Measurements from ENCODE around the gene ANKRD37.

DNA sequence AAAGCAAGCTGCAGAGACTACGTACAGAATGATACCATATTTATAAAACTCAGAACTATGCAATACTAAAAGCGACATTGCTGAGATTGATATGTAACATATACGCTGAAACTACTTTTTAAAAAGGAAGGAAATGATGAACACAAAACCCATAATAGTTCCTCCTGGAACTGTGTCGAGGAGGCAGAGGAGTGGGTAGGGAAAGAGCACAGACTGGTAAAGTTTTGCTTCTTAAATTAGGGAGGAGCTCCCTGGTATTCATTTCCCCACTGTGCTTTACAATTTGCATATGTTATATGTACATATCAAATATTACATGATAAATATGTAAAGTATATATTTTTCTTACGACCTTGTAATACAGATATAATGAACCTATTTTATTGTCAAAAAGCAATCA, 15.2 kb downstream of the ANKRD37 start:
- TF ChIP-seq, protein P1, sequence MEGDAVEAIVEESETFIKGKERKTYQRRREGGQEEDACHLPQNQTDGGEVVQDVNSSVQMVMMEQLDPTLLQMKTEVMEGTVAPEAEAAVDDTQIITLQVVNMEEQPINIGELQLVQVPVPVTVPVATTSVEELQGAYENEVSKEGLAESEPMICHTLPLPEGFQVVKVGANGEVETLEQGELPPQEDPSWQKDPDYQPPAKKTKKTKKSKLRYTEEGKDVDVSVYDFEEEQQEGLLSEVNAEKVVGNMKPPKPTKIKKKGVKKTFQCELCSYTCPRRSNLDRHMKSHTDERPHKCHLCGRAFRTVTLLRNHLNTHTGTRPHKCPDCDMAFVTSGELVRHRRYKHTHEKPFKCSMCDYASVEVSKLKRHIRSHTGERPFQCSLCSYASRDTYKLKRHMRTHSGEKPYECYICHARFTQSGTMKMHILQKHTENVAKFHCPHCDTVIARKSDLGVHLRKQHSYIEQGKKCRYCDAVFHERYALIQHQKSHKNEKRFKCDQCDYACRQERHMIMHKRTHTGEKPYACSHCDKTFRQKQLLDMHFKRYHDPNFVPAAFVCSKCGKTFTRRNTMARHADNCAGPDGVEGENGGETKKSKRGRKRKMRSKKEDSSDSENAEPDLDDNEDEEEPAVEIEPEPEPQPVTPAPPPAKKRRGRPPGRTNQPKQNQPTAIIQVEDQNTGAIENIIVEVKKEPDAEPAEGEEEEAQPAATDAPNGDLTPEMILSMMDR (IDR thresholded peaks at IDR 0.05; ENCODE audit: insufficient read depth, low read length, poor library complexity, severe bottlenecking): no peak
- no peak for TF ChIP-seq EZH2phosphoT487 (conservative IDR thresholded peaks at IDR 0.05; ENCODE audit: low read length)
